A172 (cell line): ENCODE measurements around the gene ZHX3. TPM values are rescaled to one million over a fixed set of nuclear protein-coding genes. Genes with fewer than 3 reads are reported as not detected.
A peak's percentile ranks its signal among the peaks of the same experiment; 100 is the strongest.

ENCODE experiments used
- DNase-seq: peaks from one replicate; pipeline ENCODE4 v3.0.0-alpha.2; 2015; ENCODE audit warnings: low spot score
- total RNA-seq: library from RNA; depleted of rRNA; stranded (reverse); fragments of >200 nt; shearing (Covaris generic); gene quantifications from 2 replicates; pipeline ENCODE4 v1.2.3, GENCODE V29; 2014

ZHX3 gene
- total RNA-seq, 1 experiment from 2014 or later = 14.0 TPM

DNA sequence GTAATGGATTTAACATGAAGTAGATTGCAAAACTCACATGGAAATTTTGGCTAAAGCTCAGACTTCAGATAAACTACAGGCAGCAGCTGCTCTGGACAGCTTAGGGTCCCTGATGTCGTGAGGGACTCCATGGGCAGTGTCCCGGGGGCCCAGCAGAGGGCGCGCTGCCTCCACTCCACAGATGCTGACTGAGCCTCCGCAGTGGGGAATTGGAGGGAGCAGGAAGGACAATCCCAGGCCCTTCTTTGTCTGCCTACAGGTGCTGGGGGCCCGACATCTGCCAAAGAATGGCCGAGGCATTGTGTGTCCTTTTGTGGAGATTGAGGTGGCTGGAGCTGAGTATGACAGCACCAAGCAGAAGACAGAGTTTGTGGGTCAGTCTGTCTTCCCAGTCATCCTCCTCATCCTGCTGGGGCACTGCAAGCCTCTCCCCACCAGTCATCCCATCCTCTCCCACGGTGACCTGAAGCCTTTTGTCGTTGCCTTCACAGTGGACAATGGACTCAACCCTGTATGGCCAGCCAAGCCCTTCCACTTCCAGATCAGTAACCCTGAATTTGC lies 144.3 kb downstream of the ZHX3 start:
- DNase-seq = peak; percentile 52

DNA sequence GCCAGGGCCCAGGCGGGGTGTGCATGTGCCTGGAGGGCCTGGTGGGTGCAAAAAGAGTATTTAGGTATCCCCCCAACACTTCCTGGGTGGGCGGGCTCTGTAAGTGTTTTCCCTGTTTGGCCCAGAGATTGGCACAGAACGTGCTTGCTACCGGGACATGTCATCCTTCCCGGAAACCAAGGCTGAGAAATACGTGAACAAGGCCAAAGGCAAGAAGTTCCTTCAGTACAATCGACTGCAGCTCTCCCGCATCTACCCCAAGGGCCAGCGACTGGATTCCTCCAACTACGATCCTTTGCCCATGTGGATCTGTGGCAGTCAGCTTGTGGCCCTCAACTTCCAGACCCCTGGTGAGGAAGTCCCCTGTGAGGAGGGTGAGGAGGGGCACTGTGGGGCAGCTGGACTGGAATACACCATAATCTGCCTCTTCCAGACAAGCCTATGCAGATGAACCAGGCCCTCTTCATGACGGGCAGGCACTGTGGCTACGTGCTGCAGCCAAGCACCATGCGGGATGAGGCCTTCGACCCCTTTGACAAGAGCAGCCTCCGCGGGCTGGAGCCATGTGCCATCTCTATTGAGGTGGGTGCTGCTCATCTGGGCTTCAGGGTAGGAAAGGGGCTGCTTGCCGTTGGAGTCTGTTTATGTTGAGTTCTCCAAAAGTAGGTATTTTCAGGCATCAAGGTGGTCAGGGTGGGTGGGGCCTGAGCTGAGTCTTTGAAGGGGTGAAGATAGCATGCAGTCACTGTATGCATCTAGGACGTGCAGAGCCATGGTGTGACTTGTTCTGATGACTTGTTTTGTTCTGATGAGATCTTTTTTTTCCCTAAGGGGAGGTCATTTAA lies 145.0 kb downstream of the ZHX3 start:
- no peak for DNase-seq

DNA sequence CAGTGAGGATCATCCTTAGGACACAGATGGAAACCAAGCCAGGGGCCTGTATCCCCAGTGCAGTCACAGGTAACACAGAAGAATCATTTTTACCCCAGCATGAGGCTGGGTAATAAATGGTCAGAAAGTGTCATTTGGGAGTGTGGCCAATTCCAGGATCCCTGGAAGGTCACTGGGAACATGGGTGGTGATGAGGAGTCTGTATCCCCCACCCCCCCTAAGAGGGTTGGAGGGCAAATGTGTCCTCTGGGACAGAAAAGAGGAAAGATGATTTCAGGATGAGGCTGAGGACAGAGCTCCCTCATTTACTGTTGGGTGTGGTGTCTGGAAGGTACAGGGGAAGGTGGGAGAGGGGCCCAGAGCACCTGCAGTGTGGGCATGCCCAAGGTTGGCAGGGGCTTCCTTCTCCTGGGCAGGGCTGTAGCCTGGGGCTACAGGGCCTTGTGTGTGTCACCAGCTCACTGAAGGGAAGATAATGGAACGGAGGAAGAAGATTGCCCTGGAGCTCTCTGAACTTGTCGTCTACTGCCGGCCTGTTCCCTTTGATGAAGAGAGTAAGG lies 145.7 kb downstream of the ZHX3 start:
- DNase-seq = no peak

DNA sequence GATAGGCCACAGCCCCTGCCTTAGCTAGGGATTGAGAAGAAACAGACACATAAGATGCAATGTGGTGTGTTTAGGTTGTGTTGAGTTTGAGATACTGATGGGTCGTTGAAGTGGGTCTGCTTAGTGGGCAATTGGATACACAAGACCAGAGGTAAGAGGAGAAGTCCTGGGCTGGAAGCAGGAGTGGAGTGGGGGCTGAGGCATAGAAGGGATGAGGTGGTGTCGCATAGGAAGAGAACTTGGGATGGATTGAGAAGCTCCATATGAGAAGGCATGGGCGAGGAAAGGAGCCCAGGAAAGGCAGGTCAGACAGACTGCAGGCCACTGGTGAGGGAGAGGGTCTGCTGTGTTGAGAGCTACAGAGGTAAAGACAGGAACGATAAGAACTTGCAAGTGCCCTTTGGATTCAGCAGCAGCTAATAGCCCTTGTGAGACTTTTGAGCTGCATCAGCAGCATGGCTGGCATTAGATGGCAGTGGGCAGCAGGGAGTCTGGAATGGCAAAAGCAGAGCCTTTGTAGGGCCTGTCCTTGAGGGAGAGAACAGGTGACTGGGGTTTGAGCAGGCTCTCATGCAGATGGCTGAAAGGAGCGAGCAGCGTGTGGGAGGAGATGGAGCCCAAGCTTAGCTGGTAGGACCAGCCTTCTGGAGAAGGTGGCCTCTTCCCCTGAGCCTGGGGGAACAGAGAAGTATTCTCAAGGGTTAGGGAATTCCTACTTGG lies 147.0 kb downstream of the ZHX3 start:
- DNase-seq = no peak

DNA sequence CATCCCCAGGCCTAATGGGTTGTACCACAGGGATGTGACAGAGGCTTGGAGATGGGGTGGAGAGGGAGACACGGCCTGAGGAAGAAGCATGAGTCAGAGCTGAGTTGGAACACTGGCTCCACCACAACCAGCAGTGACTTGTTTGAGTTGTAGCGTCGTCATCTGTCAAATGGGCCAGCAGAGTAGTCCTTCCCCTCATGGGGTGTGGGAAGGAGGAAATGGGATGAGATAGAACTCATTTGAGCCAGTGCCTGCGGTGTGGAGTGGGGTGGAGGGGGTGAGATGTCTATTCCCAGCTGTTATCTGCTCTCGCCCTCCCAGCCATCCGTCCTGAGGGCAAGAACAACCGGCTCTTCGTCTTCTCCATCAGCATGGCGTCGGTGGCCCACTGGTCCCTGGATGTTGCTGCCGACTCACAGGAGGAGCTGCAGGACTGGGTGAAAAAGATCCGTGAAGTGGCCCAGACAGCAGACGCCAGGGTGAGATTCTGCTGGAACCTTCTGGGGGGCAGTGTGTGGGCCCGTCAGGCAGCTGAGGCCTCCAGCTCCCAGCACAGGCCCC lies 147.7 kb downstream of the ZHX3 start:
- DNase-seq = peak; percentile 79

DNA sequence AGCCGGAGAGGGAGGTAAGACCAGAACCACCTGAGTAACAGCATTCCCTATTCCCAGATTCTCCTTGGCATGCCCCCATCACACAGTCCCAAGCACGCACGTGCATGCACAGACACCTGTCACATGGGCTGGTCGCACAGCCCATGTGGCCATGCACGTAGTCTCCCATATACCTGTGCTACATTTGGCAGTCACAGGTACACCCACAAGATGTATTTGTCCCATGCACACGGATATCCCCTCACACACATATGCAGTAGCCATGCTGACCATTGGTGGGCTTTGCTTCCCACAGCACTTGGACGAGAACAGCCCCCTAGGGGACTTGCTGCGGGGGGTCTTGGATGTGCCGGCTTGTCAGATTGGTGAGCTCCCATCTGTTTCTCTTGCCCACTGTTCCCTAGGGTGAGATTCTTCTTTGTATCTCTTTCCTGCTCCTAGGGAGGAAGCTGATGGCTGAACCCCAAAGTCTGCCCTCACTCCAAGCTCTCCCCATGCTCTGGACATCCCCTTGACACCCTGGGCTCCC lies 148.3 kb downstream of the ZHX3 start:
- no peak for DNase-seq

DNA sequence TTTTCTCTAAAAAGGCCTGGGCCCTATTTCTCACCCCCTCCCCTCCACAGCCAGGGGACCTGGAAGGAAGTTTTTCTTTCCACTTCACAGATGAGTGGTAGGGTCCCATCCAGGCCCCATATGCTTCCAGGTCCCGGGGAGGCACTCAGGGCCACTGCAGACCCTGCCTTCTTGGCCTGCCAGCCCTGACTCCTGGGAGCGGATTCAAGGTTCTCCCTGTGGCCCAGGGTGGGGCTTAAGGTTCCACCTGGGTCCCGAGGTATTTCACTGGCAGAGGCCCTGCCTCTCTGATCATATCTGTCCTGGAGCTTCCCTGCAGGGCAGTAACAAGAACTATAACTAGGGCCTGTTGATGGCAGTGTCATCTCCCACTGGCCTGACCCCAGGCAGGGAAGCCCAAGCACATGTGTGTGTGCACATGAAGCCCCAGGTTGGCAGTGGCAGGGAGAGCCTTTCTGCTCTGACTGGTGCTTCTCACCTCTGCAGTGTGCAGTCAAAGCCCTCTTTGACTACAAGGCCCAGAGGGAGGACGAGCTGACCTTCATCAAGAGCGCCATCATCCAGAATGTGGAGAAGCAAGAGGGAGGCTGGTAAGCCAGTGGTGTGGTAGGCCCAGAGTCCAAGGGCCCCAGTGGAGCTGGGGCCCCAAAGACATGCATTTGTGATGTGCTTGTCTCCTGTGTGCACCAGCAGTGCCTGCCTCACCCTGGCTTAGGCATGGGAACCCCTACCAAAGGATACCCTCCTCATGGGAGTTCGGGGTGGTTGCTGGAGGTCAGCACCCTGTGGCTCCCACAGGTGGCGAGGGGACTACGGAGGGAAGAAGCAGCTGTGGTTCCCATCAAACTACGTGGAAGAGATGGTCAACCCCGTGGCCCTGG lies 149.0 kb downstream of the ZHX3 start:
- DNase-seq = no peak

DNA sequence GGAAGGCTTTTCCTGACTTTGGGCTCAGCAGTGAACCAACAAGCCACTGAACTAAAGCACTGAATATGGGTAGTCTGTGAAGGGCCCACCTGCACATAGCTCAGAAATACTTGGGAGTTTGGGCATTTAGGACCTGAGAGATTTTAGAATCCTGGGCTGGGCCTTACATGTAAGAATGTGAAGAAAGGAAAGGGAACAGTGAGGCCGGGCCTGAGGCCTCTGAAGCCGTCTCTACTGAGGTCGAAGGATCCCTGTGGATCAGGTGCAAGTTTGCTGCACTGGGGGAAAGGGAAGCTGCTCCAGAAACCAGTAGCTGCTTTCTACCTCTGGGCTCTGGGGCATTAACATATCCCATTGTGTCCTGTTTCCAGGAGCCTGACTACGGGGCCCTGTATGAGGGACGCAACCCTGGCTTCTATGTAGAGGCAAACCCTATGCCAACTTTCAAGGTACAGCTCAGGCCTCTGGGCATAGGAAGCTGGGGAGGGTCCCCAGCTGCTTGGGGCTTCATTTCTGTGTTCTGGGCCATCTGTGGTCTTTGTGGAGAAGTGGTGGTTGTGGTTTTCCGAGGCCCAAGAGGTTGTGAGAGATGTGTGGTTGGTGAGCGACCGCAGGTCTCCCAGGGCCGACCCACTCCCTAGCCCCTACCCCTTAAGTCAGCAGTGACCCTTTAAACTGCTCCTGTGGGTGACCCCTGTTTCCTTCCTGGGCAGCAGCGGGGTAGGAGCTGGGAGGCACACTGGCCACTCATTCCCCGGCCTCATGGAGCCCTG lies 149.9 kb downstream of the ZHX3 start:
- DNase-seq = no peak

DNA sequence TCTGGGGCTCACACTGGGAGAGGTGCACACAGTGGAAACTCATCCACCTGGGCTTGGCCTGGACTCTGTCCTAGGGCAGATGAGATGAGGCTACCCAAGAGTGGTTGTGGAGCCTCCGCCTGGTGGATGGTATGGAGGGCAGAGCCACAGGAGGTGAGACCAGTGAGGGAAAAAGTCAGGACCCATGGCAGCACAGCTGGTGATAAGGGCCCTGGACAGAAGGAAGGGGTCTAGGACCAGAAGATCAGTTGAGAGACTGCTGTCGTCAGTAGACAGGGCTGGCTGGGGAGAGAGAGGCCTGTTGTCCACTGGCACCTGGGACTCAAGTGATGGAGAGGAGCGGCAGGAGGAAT lies 150.4 kb downstream of the ZHX3 start:
- DNase-seq = no peak

DNA sequence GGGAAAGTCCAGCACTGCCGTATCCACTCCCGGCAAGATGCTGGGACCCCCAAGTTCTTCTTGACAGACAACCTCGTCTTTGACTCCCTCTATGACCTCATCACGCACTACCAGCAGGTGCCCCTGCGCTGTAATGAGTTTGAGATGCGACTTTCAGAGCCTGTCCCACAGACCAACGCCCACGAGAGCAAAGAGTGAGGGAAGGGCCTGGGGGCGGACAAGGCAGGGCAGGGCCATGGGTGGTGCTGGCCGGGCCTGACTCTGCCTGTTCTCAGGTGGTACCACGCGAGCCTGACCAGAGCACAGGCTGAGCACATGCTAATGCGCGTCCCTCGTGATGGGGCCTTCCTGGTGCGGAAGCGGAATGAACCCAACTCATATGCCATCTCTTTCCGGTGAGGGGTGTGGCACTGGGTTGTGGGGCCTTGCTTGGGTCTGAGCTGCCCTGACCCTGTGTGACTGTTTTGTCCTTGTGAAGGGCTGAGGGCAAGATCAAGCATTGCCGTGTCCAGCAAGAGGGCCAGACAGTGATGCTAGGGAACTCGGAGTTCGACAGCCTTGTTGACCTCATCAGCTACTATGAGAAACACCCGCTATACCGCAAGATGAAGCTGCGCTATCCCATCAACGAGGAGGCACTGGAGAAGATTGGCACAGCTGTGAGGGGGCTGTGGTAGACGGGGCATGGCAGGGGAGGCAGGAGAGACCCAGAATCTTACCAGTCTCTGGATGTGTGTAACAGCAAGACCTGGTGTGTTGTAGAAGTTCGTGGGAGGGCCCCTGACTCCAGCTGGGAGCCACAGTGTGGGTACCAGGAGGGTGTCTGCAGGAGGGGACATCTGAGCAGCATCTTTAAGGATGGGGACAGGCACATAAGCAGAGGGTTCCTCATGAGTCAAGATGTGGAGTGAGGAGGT lies 151.1 kb downstream of the ZHX3 start:
- DNase-seq = no peak

DNA sequence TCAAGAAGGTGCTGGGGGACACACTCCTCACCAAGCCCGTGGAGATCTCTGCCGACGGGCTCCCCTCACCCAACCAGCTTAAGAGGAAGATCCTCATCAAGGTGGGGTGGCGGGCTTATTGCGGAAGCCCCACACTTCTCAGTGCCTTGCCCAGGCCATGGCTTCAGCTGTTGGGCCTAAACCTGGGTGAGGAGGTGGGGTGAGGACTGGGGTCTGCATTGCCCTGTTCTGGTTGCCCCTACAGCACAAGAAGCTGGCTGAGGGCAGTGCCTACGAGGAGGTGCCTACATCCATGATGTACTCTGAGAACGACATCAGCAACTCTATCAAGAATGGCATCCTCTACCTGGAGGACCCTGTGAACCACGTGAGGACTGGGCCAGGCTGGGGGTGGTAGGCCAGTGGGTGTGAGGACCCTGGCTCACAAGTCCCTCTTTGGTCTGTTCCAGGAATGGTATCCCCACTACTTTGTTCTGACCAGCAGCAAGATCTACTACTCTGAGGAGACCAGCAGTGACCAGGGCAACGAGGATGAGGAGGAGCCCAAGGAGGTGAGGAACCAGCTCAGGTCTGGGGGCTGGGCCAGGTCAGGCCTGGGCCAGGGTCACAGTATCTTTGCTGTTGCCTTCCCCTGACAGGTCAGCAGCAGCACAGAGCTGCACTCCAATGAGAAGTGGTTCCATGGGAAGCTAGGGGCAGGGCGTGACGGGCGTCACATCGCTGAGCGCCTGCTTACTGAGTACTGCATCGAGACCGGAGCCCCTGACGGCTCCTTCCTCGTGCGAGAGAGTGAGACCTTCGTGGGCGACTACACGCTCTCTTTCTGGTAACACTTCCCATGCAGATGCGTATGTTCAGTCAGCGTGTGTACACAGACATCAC lies 152.3 kb downstream of the ZHX3 start:
- DNase-seq = no peak

DNA sequence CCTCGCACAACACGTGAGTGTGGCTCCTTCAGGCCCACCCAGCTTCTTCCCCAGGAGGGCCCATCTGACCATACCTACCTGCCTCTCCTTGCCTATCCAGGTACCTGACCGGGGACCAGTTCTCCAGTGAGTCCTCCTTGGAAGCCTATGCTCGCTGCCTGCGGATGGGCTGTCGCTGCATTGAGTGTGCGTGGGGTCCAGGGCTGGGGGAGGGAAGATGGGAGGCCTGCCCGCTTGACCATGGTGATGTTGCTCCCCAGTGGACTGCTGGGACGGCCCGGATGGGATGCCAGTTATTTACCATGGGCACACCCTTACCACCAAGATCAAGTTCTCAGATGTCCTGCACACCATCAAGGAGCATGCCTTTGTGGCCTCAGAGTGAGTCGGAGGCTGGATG lies 153.7 kb downstream of the ZHX3 start:
- no peak for DNase-seq

DNA sequence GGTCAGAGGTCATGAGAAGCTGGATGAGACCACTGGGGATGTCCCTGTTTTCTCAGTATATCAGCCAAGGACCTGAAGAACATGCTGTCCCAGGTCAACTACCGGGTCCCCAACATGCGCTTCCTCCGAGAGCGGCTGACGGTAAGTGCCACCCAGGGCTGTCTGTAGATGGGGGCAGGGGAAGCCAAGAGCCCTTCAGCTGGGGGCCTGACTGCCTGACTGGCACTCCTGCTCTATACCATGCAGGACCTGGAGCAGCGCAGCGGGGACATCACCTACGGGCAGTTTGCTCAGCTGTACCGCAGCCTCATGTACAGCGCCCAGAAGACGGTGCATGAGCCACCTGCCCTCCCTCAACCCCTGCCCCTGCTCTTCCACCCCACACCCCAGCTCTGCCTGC lies 155.1 kb downstream of the ZHX3 start:
- DNase-seq = no peak

DNA sequence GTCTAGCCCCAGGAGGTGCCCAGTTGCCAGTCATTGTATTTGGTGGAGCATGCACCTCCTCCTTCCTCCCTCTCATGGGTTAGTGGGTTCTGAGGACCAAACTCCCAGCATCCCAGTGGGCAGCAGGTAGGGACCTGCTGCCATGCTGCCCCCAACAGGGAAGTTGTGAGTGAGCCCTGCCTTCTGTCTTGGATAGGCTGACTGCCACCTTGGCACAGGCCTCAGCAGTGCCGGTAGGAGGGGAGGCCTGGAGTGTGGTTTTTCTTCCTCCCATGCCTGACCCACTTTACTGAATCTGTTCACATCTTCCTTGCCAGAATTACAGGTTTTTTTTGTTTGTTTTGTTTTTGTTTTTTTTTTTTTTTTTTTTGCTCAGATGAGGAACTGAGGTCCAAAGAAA lies 155.6 kb downstream of the ZHX3 start:
- DNase-seq = no peak

DNA sequence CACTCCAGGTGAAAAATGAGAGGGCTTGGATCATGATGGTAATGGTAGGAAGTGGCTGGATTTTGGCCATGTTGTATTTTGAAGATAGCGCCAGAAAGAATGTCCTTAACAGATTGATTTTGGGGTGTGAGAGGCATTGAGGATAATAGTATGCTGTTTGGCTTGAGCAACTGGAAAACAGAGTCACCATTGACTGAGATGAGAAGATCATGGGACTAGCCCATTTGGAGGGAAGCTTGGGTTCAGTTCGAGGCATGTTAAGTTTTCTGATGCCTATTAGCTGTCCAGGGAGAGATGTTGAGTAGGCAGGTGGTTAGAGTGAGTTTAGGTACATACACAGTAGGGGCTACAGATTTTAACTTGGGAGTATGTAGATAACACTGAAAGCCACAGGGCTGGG lies 156.8 kb downstream of the ZHX3 start:
- no peak for DNase-seq

DNA sequence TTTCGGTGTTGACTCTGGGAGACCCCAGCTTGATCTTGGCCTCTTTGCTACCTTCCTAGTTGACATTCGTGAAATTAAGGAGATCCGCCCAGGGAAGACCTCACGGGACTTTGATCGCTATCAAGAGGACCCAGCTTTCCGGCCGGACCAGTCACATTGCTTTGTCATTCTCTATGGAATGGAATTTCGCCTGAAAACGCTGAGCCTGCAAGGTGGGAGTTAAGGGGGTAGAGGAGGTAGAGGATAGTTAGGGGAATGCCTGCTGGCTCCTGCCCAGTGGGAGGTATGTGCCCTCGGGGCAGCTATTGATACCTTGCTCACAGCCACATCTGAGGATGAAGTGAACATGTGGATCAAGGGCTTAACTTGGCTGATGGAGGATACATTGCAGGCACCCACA lies 158.0 kb downstream of the ZHX3 start:
- DNase-seq = no peak

DNA sequence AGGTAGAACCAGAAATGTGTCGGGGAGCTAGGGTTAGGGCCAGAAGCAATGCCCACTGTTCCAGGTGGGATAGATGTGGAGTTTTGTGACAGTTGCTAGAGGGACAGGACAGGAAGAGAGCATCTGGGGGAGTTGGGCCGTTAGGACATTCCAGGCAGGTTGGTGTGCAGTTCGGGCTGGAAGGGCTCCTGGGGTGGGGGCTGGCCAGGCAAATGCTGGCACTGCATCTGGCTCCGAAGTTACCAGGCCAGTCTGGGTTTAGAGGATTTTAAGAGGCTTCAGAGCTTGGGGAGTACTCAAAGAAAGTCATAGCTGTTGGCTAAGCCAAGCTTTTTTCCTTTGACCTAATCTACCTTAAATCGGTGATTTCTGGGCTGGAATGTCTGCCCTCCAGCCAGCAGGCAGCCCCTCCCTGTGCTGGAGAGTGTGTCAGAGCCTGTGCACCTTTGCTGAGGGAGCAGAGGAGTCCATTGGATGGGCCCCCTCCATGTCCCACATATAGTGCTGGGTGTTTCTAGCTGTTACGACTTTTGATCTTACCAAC lies 159.4 kb downstream of the ZHX3 start:
- DNase-seq = no peak

DNA sequence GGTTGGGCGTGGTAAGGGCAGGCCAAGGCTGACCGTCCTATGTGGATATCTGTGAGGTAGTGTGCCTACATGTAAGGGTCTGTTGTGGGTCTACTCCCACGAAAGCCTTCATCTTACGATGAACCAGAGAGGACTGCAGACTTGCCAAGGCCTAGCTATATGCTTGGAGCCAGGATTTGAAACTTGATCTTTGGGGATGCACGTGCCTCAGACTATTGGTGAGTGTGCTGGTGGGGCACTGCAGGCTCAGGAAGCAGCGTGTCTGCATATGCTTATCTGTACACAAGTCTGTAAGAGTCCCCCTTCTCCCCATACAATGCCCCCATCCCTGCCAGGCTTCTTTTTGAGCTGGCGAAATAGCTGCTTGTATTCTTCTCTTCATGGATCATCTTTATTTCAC lies 162.3 kb downstream of the ZHX3 start:
- no peak for DNase-seq
